Measurements from ENCODE around the gene MFAP4.

DNA sequence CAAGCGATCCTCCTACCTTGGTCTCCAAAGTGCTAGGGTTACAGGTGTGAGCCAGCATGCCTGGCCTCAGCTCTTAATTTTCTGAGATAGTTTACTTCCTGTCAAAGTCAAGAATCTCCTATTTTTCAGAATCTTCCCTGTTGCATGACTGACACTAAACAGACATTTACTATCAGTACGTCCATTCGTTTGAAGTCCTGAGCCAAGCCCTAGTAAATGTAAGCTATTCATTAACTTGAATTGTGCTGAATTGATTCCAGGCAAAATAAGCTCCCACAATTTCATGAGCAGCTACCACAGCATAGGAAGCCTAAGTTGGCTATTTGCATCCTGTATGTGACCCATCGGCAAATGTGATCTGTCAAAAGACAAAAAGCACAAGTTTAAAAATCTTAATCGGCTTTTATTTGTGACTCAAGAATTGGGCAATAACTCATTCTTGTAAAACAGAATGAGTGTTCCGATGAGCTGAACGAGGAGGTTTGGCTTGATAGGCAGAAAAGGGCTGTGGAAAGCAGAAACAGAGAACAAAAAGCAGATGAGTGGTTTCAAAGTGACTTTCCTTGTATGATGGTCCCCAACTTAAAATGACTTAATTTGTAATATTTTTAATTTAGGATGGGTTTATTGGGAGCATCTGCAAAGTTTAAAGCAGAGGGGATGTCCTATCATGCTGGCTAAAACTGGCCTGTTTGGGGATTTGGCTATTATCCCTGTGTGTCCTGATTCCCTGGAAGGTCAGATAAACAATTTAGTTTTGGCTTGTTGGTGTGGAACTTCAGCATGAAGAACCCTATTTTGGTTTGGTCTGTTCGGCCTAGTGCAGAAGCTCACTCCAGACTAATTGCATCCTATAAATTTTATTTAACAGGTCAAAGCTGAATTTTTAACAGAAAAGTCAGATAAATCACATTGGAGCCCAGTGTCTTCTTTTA is 38.2 kb upstream of the MFAP4 start:
- no peak for TF ChIP-seq CTCF (IDR thresholded peaks at IDR 0.05)
- no peak for TF ChIP-seq CBFB (CRISPR knock-in tag; IDR thresholded peaks at IDR 0.05; ENCODE audit: low read depth)
- no peak for TF ChIP-seq GABPB1 (CRISPR knock-in tag; IDR thresholded peaks at IDR 0.05)
- TF ChIP-seq ZNF232 (CRISPR knock-in tag; IDR thresholded peaks at IDR 0.05): no peak
